ENCODE results near the gene DNAAF1.
"Not testable (repeated sequence)": the region's sequence is repeated elsewhere in the genome, so short reads cannot be mapped to it uniquely, and the experiment has no call there.

DNAAF1 gene

GRCh38 chr16:84212631-84213030, 67.5 kb downstream of the DNAAF1 start:
- DNase-seq = no peak

DNA sequence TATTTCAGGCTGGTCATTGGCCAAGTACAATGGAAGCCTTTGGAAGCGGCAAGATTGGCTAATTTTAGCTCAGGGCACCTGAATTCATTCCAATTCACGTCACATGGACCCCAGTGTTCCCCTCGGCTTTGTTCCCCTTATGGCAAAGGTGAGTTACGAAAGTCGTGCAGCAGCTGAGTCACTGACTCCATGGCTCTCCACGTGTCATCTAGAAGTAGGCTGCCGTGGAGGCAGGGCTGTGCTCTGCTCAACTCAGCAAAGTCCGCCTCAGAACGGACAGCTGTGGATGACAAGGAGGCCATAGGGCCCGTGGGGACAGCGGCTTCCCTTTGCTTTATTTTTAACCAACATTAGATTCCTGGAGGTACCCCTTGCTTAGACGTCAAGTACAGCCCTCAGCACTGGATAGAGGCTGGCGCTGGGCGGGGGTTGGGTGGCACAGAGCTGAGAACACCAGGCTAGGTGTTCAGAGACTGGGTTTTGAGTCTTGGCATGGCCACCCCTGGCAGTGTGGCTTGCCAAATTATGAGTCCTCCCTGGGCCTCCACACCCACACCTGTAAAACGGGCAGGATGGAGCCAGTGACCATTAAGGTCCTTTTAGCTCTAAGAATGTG, 69.5 kb downstream of the DNAAF1 start:
- DNase-seq = no peak

- no peak for DNase-seq
These were observed 70.4 kb downstream of the DNAAF1 start for GRCh38 chr16:84215531-84215930.

DNA sequence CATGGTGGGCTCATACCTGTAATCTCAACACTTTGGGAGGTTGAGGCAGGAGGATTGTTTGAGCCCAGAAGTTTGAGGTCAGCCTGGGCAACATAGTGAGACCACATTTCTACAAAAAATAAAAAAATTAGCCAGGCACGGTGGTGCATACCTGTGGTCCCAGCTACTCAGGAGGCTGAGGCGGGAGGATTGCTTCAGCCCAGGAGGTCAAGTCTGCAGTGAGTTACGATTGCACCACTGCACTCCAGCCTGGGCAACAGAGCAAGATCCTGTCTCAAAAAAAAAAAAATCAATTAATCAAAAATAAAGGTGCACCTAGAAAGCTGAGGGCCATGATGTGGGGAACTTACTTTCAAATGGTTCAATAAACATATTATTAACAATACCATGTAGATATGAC, 71.0 kb downstream of the DNAAF1 start:
- DNase-seq = not testable (repeated sequence)

DNA sequence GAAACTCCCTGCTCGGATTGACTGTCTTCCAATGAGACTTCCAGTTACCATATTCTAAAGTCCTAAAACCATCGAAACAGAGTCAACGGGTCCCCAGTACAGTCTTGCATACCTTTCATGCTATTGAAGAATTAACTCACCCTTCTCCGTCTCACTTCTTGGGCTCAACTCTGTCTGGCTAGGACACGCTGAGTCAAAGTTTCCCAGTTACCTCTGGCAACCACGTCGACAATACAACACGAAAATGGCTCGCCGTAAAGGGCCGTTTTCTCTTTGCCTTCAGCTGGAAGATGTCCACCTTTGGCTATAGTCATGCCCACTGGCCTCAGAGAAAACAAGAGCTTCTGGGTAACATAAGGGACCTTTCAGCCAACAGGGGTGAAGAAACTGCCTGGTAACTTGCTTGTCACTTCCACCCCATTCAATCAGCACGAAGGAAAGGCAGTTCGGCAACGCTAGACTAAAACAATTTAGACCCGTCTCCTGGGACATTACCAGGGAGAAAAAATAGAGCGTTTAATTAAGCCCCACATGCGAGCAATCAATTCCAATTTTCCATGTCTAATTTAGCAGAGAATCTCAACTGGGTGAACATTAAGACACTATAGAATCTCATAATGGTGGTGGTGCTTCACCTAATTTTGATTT, 73.2 kb downstream of the DNAAF1 start:
- DNase-seq = no peak

DNA sequence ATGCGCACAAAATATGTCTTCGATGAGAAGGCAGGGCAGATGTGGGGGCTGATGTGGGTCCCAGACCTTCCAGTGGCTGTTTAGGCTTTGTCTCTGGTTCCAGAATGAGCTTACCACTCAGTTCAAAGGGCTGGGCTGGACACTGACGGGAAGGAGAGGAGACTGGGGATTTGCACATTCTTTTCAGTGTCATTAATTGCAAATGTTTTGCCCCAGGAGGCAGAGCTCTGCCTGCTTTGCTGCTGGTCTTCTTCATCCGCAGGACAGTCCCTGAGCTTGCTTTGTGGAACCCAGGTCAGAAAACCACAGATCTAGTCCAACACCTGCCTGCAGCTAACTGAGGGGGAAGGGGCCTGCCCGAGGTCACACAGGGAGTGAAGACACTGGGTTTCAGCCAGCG, 73.8 kb downstream of the DNAAF1 start:
- no peak for DNase-seq

GRCh38 chr16:84220851-84221250, 75.7 kb downstream of the DNAAF1 start:
- DNase-seq = no peak

DNA sequence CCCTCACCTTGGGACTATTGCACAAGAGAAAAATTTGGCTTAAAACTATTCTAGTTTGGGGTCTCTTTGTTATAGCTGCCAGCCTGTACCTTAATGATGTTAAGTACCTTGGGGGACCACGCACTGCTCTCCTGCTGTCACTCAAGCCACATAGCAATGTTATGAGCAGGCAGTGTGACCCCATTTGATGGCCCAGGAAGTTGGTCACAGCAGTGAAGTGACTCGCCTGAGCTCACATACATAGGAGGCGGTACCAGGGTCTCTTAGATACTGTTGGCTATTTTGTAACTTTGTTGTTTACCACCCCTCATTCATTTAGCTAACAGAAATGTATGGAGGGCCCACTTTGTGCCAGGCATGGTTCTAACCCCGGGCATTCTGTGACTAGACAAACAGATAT, 78.3 kb downstream of the DNAAF1 start:
- DNase-seq = no peak

GRCh38 chr16:84224554-84224953, 79.4 kb downstream of the DNAAF1 start:
- no peak for DNase-seq

DNA sequence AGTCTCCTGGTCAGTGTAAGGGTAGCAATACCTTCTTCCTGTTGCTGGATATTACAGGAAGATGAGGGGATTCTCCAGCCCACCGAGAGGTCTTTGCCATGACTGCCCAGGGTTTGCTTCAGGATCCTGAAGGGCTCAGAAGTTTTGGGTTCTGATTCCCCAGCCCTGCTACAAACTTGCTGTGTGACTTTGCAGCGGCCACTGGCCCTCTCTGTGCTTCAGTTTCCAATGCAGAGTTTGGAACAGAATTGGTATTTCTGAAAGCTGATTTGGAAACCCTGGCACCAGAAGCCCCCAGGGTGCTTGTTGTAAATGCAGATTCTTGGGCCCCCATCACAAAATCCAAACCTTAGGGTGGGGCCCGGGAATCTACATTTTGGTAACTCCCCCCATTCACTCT, 80.0 kb downstream of the DNAAF1 start:
- DNase-seq = no peak

- no peak for DNase-seq
These were observed 80.5 kb downstream of the DNAAF1 start for GRCh38 chr16:84225571-84225970.

DNA sequence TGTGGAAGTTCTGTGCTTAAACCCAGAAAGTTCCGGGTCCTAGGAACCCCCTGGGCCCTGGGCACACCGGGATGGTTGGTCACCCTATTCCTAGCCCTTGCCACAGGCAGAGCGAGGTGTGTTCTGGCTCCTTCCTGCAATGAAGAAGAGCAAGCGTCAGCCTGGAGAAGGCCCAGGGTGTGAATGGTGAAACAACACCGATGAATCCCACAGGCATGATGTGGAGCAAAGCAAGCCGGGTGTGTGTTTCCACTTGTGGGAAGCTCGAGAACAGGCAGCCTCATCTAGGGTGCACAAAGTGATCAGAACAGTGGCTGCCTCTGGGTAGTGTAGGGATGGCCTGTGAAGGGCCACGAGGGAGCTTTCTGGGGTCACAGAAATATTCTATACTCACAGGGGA, 80.9 kb downstream of the DNAAF1 start:
- no peak for DNase-seq

Data from NCI-H1417 (cell line).